ENCODE results near the gene CFAP65. TPM values are rescaled to one million over a fixed set of nuclear protein-coding genes. Genes with fewer than 3 reads are reported as not detected.

CFAP65 gene
- total RNA-seq, 2 donors from 2014 or later, result 4.4 TPM; not detected in 1

- intact Hi-C loops (cut with DNase I), result loop anchor here (5.0 kb wide), 1 partner anchor 62 kb away; no protein-coding TSS in a partner anchor
- WGBS, result 90% methylated on average over 36 of the region's 43 CpGs
- H3K4me1 ChIP-seq (replicated peaks), result peaks cover 16% of the 10 kb centered on the region
- H3K27me3 ChIP-seq (replicated peaks; ENCODE audit: insufficient read depth), result no peaks in the 10 kb centered on the region
- DNase-seq (ENCODE audit: low spot score), result no peak
- TF ChIP-seq POLR2A (IDR thresholded peaks at IDR 0.05) (no peak), CTCF (IDR thresholded peaks at IDR 0.05) (no peak), POLR2AphosphoS5 (IDR thresholded peaks at IDR 0.05) (no peak)
- no peaks in the 10 kb centered on the region for H3K36me3 ChIP-seq
- no peak overlapping the region for H3K27ac ChIP-seq
- H3K4me3 ChIP-seq, result no peak overlapping the region
- H3K9me3 ChIP-seq, result no peaks in the 10 kb centered on the region
These were observed 13.9 kb upstream of the CFAP65 start for GRCh38 chr2:219054956-219055903.

- H3K4me1 ChIP-seq (replicated peaks), result no peaks in the 10 kb centered on the region
- DNase-seq (ENCODE audit: low spot score), result no peak
- H3K36me3 ChIP-seq, result no peaks in the 10 kb centered on the region
- H3K27me3 ChIP-seq (replicated peaks; ENCODE audit: insufficient read depth), result no peaks in the 10 kb centered on the region
- TF ChIP-seq POLR2AphosphoS5 (IDR thresholded peaks at IDR 0.05), result no peak
- TF ChIP-seq POLR2A (IDR thresholded peaks at IDR 0.05), result no peak
- TF ChIP-seq CTCF (IDR thresholded peaks at IDR 0.05), result no peak
- intact Hi-C loops (cut with DNase I), result no loop called here
- no peaks in the 10 kb centered on the region for H3K9me3 ChIP-seq
- no peak overlapping the region for H3K4me3 ChIP-seq
- H3K27ac ChIP-seq, result no peak overlapping the region
- WGBS, result 61% methylated on average over 6 of the region's 6 CpGs
These were observed 8.0 kb upstream of the CFAP65 start for GRCh38 chr2:219049282-219049681.

GRCh38 chr2:219045937-219046550 lies 4.7 kb upstream of the CFAP65 start:
- Histone ChIP-seq H3K27ac (no peak overlapping the region), H3K9me3 (no peaks in the 10 kb centered on the region), H3K36me3 (no peaks in the 10 kb centered on the region), H3K4me3 (no peak overlapping the region), H3K4me1 (replicated peaks) (no peaks in the 10 kb centered on the region), H3K27me3 (replicated peaks; ENCODE audit: insufficient read depth) (no peaks in the 10 kb centered on the region)
- intact Hi-C loops (cut with DNase I), result no loop called here
- TF ChIP-seq POLR2AphosphoS5 (IDR thresholded peaks at IDR 0.05) (no peak), CTCF (IDR thresholded peaks at IDR 0.05) (no peak), POLR2A (IDR thresholded peaks at IDR 0.05) (no peak)
- no peak for DNase-seq (ENCODE audit: low spot score)
- 4% methylated on average over 6 of the region's 6 CpGs for WGBS

GRCh38 chr2:219042750-219043149 lies 1.4 kb upstream of the CFAP65 start:
- no peaks in the 10 kb centered on the region for H3K27me3 ChIP-seq (replicated peaks; ENCODE audit: insufficient read depth)
- DNase-seq (ENCODE audit: low spot score), result no peak
- no peak overlapping the region for H3K4me3 ChIP-seq
- intact Hi-C loops (cut with DNase I), result no loop called here
- H3K4me1 ChIP-seq (replicated peaks), result no peaks in the 10 kb centered on the region
- H3K36me3 ChIP-seq, result no peaks in the 10 kb centered on the region
- H3K27ac ChIP-seq, result no peak overlapping the region
- no peak for TF ChIP-seq POLR2AphosphoS5 (IDR thresholded peaks at IDR 0.05)
- no peaks in the 10 kb centered on the region for H3K9me3 ChIP-seq
- 64% methylated on average over 2 of the region's 2 CpGs for WGBS

- no peaks in the 10 kb centered on the region for H3K27me3 ChIP-seq (replicated peaks; ENCODE audit: insufficient read depth)
- no peaks in the 10 kb centered on the region for H3K4me1 ChIP-seq (replicated peaks)
- H3K36me3 ChIP-seq, result no peaks in the 10 kb centered on the region
- H3K27ac ChIP-seq, result no peak overlapping the region
- intact Hi-C loops (cut with DNase I), result no loop called here
- TF ChIP-seq POLR2A (IDR thresholded peaks at IDR 0.05) (no peak), POLR2AphosphoS5 (IDR thresholded peaks at IDR 0.05) (no peak), CTCF (IDR thresholded peaks at IDR 0.05) (no peak)
- no peaks in the 10 kb centered on the region for H3K9me3 ChIP-seq
- 92% methylated on average over 4 of the region's 4 CpGs for WGBS
- DNase-seq (ENCODE audit: low spot score), result no peak
- no peak overlapping the region for H3K4me3 ChIP-seq
These were observed 841 bp upstream of the CFAP65 start for GRCh38 chr2:219042157-219042556.
